GM19351 (cell line): ENCODE results near the gene RARG.

ENCODE experiments used
- ATAC-seq: cut with Tn5 transposase; IDR thresholded peaks from one replicate; pipeline ENCODE4 v1.9.1; 2021; ENCODE audit warnings: mild to moderate bottlenecking, moderate library complexity; ENCODE audit not compliant: unreplicated experiment

Gene RARG

GRCh38 chr12:53231921-53232645 lies at the start of gene RARG:
RARG (minus strand) TSS chr12:53232209; CDS start chr12:53227545, 4,664 bp downstream.
- peak; percentile 49 for ATAC-seq

- no peak for ATAC-seq
Measured at GRCh38 chr12:53279888-53280498, 48.0 kb upstream of the RARG start.

GRCh38 chr12:53279283-53279869 lies 47.4 kb upstream of the RARG start:
- ATAC-seq, result no peak

GRCh38 chr12:53277981-53278380 lies 46.0 kb upstream of the RARG start:
- no peak for ATAC-seq

- ATAC-seq, result no peak
Measured at GRCh38 chr12:53276511-53276910, 44.5 kb upstream of the RARG start.

- ATAC-seq, result no peak
Measured at GRCh38 chr12:53274445-53274844, 42.4 kb upstream of the RARG start.

GRCh38 chr12:53268630-53269562 lies 36.9 kb upstream of the RARG start:
- no peak for ATAC-seq

GRCh38 chr12:53267999-53268629 lies 36.1 kb upstream of the RARG start, which contains the start of gene ESPL1:
ESPL1 (plus strand) TSS chr12:53268299; CDS start chr12:53268767, 468 bp downstream.
- peak; percentile 86 for ATAC-seq

- ATAC-seq, result no peak
Measured at GRCh38 chr12:53267306-53267998, 35.4 kb upstream of the RARG start.

GRCh38 chr12:53265783-53266182 lies 33.8 kb upstream of the RARG start:
- no peak for ATAC-seq

- ATAC-seq, result no peak
Measured at GRCh38 chr12:53259891-53260290, 27.9 kb upstream of the RARG start.

GRCh38 chr12:53258541-53259539 lies 26.8 kb upstream of the RARG start:
- ATAC-seq, result no peak

- no peak for ATAC-seq
Measured at GRCh38 chr12:53255996-53256395, 24.0 kb upstream of the RARG start.

GRCh38 chr12:53254816-53255545 lies 23.0 kb upstream of the RARG start:
- ATAC-seq, result no peak

- ATAC-seq, result no peak
Measured at GRCh38 chr12:53253298-53253697, 21.3 kb upstream of the RARG start.

- no peak for ATAC-seq
Measured at GRCh38 chr12:53252349-53252916, 20.4 kb upstream of the RARG start.

GRCh38 chr12:53251477-53252348 lies 19.7 kb upstream of the RARG start:
- ATAC-seq, result peak; percentile 71
